Right ventricle myocardium superior (tissue), 1 donor: ENCODE data around the gene ESR2. TPM values are rescaled to one million over a fixed set of nuclear protein-coding genes. Genes with fewer than 3 reads are reported as not detected.
"Not testable (repeated sequence)": the region's sequence is repeated elsewhere in the genome, so short reads cannot be mapped to it uniquely, and the experiment has no call there.

Experiments used
- ATAC-seq: fragments of 200-7000 bp; cut with Tn5 transposase; one replicate; pipeline ENCODE4 v1.9.1; 2020; ENCODE audit warnings: mild to moderate bottlenecking; ENCODE audit not compliant: poor library complexity
- DNase-seq: peaks from one replicate; pipeline ENCODE4 v3.0.0-alpha.2; 2020
- intact Hi-C: fragments of 100-400 bp; cut with DNase I; formaldehyde crosslinking; loops from one replicate; pipeline ENCODE4 v1.11.2; 2022
- total RNA-seq: library from RNA; stranded (reverse); fragmentation: NEBNext Ultra II Directional; extraction: Animal tissue kit (Norgen Biotek cat#: 25700); gene quantifications from one replicate; pipeline ENCODE4 v1.2.1, GENCODE V29; 2021
- donor health status: DM: no; HTN: yes; CAD: no; lungs with severe emphysema.

Gene ESR2
- total RNA-seq, 1 donor from 2014 or later: 0.86 TPM

- ATAC-seq: no peak
- intact Hi-C loops: no loop called here
- no peak for DNase-seq
Observed at GRCh38 chr14:64080452-64080851, 213.7 kb downstream of the ESR2 start.

- no peak for DNase-seq
- intact Hi-C loops: no loop called here
- no peak for ATAC-seq
Observed at GRCh38 chr14:64075613-64076005, 218.6 kb downstream of the ESR2 start.

DNA sequence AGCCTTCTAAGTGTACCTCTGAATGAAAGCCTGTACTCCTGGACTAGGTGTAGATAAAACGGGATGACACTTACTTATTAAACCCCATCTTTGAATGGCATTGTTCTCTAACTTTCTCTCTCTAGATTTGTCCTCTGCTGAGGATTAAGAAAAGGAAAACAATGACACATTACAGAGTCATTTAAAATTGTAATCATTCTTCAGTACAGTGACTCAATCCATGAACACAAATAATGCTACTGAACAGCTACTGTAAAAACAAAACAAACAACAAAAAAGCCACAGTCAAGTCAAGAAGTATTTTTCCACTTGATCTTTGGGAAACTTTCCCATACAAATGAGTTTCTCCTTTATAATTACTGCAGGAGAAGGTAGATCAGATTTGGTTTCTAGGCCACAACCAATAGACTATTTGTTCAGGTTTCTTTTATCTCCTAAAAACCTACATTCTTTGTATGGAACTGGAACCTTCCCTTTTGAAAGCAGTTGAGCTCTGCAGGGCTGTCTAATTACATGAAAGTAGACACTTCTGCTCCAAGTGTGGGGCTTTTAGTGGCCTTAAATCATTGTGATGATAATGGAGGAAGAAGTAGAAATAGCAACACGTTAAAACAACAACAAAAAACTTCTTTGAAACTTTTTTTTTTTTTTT is 219.1 kb downstream of the ESR2 start:
- ATAC-seq (no peak), DNase-seq (no peak)
- intact Hi-C loops: no loop called here

DNA sequence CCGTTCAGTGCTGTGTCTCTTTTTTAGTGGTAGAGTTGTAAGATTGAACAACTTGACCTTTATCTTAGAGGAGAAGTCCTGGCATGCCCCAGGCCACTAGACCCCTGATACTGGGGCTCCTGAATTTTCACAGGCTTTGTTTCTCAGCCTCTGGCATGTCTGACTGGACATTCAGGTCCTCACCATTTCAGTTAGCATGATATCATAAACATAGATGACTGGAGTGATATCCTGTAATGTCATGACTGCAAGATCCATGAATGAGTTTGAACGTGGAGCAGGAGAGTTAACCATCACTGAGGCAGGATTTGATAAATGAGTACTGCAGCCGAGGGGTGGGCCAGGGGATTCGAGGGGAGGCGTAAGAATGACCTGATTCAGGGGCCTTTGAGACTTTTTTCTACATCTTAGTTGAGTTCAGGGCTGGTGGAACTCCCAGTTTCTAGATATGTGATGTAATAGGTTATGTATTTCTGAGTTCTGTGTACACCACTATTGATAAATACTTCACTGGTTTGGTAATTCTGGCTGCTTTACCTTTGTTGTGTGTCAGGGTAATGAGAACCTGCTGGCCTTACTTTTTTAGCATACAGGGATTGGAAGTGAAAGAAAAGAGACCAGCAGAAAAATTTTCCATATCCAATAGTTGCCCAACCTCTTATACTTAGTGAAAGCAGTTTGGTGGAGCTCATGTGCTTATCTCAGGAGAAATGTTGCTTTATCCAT is 224.4 kb downstream of the ESR2 start:
- ATAC-seq (no peak), DNase-seq (no peak)
- intact Hi-C loops: no loop called here

DNA sequence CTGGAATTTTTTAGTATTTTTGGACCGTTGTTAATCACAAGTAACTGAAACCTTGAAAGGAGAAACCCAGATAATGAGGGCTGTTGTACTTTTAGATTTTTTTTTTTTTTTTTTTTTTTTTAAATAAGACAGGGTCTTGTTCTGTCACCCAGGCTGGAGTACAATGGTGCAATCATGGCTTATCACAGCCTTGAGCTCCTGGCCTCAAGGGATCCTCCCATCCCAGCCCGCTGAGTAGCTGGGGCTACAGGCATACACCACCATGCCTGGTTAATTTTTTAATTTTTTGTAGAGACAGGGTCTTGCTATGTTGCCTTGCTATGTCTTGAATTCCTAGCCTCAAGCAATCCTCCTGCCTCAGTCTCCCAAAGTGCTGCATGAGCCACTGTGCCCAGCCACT is 229.7 kb downstream of the ESR2 start:
- DNase-seq (no peak), ATAC-seq (no peak)
- intact Hi-C loops: no loop called here

GRCh38 chr14:64062381-64063115 is 231.6 kb downstream of the ESR2 start:
- ATAC-seq: no peak
- DNase-seq: no peak
- intact Hi-C loops: no loop called here

DNA sequence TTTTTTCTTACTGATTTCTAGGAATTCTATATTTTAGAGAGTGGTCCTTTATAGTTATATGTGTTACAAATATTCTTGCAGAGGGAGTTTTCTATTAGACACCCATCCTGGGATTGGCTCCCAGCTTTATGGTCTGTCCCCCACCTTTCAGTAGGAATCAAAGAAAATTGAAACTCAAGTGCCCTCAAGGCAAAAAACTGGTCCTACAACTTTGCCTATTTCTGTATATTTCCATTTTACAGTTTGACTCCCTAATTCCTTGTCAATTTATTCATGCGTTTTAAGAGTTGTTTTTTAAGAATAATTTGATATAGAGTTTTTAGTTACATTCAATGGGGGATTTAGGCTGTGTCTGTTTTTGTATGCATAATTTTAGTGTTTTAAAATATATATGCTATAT is 232.5 kb downstream of the ESR2 start:
- intact Hi-C loops: no loop called here
- DNase-seq (no peak), ATAC-seq (no peak)

- DNase-seq: no peak
- ATAC-seq: no peak
- intact Hi-C loops: no loop called here
Observed at GRCh38 chr14:64061115-64061514, 233.1 kb downstream of the ESR2 start.

DNA sequence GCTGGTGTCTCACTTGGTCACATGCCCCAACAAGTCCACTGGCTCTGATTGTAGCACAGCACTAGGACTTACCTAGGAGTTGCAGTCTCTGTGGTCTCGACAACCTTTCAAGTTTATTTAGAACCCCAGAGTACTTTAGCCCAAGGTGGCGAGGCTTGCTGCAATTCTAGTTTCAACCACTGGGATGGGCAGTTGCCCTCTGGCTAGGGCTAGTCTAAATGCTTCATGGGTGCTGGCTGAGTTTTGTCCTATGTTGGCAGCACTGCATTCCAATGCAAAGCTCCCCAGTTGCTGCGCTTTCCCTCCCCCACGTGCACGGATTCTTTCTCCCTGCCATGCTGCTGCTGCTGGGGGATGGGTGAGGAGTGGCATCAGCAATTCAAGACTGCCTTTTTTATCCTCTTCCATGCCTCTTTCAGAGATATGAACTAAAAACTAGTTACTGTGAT is 233.5 kb downstream of the ESR2 start:
- ATAC-seq (no peak), DNase-seq (no peak)
- intact Hi-C loops: no loop called here

DNA sequence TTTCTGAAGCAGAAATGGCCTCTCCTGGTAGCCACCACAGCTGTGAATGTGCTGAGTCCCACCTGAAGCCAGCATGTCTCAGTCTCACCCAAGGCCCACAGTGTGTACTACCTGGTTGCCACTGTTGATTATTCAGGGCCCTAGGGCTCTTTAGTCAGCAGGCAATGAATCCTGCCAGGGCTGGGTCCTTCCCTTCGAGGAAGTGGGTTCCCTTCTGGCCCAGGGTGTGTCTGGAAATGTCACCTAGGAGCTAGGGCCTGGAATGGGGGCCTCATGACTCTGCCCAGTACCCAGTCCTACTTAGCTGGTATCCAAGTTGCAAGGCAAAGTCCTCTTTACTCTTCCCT is 234.0 kb downstream of the ESR2 start:
- ATAC-seq: no peak
- no peak for DNase-seq

DNA sequence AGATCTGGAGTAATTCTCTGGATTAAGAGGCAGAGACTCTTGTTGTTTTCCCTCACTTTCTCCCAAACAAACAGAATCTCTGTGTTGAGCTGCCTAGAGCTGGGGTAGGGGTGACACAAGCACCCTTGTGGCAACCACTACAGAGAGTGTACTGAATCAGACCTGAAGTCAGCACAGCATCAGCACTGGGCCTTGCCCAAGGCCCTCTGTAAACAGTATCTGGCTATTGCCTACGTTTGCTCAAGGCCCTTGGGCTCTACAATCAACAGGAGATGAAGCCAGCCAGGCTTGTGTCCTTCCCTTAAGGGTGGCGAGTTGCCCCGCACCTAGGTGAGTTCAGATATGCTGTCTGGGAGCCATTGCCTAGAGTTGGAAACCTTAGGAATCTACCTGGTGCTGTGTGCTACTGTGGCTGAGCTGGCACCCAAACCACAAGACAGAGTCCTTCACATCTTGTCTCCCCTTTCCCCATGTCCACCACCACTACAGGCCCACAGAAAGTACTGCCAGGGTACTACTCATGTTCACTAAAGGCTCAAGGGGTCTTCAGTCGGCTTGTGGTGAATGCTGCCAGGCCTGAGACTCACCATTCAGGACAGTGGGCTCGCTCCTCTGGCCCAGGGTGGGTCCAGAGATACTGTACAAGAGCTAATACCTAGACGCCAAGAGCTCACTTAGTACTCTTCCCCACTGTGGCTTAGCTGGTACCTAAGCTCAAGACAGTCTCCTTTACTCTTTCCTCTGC is 234.5 kb downstream of the ESR2 start:
- intact Hi-C loops: no loop called here

More for the DNA sequence above, 234.0 kb downstream of the ESR2 start:
- intact Hi-C loops: no loop called here

DNA sequence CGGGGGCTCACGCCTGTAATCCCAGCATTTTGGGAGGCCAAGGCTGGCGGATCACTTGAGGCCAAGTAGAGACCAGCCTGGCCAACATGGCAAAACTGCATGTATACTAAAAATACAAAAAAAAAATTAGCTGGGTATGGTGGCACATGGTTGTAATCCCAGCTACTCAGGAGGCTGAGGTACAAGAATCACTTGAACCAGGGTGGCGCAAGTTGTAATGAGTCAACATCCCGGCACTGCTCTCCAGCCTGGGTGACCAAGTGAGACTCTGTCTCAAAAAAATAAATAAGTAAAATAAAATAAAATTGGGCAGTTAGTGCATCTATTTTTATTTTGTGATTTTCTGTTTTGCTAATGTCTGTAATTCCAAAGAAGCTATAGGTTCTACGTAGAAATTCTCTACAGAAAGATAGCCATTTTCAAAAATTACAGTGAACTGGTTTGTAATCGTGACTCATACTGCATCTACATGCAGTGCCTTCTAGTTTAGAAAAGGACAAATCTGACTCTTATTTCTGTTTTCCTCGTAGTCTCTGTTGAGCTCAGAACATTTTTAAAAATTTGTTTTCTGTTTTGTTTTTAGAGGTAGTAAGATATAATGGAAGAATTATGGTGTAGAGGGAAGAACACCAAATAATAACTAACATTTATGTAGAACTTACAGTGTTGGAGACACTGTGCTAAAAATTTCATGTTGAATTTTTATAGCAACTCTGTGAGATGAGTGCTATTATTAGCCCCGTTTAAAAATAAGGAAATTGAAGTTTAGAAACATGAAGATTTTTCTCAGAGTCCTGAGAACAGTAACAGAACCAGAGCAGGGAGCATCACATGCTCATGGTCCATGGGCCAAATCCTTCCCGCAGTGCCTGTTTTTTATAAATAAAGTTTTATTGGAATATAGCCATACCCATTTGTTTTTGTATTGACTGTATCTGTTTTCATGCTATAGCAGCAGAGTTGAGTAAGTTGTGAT is 240.2 kb downstream of the ESR2 start:
- no peak for DNase-seq
- intact Hi-C loops: no loop called here
- no peak for ATAC-seq

More for the DNA sequence above, 234.5 kb downstream of the ESR2 start:
- DNase-seq (no peak), ATAC-seq (no peak)

- ATAC-seq: no peak
- no peak for DNase-seq
- intact Hi-C loops: no loop called here
Observed at GRCh38 chr14:64049616-64050381, 244.4 kb downstream of the ESR2 start.

DNA sequence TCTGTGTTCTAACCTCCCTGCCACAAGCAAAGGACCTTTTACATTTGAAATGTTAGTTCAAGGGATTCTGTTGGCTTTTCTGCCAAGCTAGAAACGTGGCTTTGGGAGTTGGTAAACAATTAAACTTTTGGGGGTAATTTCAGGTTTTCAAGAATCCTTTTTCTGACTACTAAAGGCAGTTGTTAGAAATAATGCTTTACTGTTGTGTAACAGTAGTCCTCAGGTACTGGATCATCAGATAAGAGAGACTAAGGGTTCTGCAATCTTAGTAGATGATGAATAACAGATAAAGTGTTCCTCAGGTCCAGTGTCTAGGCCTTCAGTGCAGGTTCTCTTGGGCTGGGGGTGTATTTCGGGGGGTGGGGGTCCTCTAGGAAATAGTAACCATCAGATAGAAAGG is 249.1 kb downstream of the ESR2 start:
- ATAC-seq: no peak
- intact Hi-C loops: no loop called here
- DNase-seq: no peak

- ATAC-seq, DNase-seq, intact Hi-C loops: not testable (repeated sequence)
Observed at GRCh38 chr14:64043296-64043695, 250.9 kb downstream of the ESR2 start.

DNA sequence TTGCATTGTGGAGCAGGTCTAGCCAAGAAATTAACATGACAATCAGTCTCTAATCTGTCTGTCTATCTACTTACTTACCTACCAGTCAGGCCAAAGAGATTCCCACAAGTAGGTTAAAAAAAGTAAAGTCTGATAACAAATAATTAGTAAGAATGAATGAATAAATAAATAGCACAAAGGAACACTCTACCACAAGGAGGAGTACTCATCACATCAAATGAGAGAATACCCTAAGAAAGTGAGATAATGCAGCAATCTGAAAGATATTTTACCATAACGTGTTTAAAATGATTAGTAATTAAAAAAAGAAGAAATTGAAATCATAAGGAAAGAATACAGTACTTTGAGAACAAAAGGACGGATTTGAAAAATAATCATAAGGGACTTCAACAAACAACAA is 254.1 kb downstream of the ESR2 start:
- ATAC-seq: no peak
- intact Hi-C loops: no loop called here
- no peak for DNase-seq

- DNase-seq (no peak), ATAC-seq (no peak)
- intact Hi-C loops: no loop called here
Observed at GRCh38 chr14:64038841-64039542, 255.2 kb downstream of the ESR2 start.
